ENCODE measurements around the gene VPS26A.

The VPS26A gene

DNA sequence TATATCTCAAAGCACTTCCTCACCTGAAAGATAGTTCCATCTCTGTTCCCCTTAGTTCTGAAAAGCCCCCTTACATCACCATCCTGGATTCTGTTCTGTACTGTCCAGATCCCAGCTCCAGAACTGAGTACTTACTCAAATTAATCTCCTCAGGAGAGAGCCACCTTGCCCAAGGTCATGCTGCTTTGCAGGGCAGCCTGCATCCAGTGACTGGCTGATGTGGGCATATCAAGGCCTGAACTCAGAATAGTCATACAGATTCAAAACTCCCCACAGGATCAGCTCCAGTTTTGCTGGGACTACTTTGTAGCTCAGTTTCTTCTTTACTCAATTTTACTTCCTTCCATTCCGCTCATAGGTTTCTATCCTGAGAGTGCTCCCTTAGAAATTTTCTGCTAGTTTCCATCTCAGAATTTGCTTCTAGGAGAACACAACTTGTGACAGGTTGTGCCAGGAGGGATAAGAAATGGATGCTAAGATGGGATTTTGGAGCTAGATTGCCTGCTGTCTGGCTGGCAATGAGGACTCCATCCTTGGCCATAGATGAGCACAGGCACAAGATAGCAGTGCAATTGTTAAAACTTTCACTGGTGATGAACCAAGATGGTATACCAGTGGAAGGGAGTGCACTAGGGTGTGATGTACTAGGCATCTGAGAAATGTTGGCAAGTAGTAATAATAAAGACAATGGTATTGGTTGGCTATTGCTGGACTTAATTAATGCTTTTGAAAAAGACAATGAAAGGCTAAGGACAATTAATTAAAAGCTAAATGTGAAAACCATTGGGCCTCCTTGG, 18.8 kb upstream of the VPS26A start:
- no peak overlapping the region for H3K9ac ChIP-seq
- no peaks in the 10 kb centered on the region for H3K9me3 ChIP-seq (ENCODE audit: control insufficient read depth, low read length)
- TF ChIP-seq, protein P1, sequence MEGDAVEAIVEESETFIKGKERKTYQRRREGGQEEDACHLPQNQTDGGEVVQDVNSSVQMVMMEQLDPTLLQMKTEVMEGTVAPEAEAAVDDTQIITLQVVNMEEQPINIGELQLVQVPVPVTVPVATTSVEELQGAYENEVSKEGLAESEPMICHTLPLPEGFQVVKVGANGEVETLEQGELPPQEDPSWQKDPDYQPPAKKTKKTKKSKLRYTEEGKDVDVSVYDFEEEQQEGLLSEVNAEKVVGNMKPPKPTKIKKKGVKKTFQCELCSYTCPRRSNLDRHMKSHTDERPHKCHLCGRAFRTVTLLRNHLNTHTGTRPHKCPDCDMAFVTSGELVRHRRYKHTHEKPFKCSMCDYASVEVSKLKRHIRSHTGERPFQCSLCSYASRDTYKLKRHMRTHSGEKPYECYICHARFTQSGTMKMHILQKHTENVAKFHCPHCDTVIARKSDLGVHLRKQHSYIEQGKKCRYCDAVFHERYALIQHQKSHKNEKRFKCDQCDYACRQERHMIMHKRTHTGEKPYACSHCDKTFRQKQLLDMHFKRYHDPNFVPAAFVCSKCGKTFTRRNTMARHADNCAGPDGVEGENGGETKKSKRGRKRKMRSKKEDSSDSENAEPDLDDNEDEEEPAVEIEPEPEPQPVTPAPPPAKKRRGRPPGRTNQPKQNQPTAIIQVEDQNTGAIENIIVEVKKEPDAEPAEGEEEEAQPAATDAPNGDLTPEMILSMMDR (IDR thresholded peaks at IDR 0.05): no peak
- no peaks in the 10 kb centered on the region for H3K79me2 ChIP-seq
- H3K4me1 ChIP-seq: no peaks in the 10 kb centered on the region
- no peak overlapping the region for H2AFZ ChIP-seq
- no peak overlapping the region for H3K4me2 ChIP-seq (ENCODE audit: low read length)
- no peak overlapping the region for H3K4me3 ChIP-seq (ENCODE audit: low read depth, low read length)
- H3K27ac ChIP-seq: no peak overlapping the region
- H3K36me3 ChIP-seq (ENCODE audit: control insufficient read depth, insufficient read depth, low read length): no peaks in the 10 kb centered on the region
- no peaks in the 10 kb centered on the region for H3K27me3 ChIP-seq (ENCODE audit: control insufficient read depth, insufficient read depth, low read length)

DNA sequence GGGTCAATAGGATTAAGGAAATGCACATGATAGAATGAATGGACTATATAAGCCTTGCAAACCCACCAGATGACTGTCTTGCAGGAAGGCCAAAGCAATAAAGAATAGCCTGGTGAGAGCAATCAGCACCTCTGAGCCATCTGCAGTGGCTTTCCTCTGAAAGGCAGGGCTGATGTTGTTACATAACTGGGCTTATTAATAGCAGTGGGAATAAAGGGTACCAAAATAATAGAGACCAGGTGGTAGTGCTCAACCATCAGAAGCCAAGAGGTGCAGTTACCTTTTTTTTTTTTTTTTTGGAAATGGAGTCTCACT, 16.8 kb upstream of the VPS26A start:
- H3K4me3 ChIP-seq (ENCODE audit: low read depth, low read length): no peak overlapping the region
- H3K4me1 ChIP-seq: no peaks in the 10 kb centered on the region
- H3K36me3 ChIP-seq (ENCODE audit: control insufficient read depth, insufficient read depth, low read length): no peaks in the 10 kb centered on the region
- TF ChIP-seq, protein P1 (IDR thresholded peaks at IDR 0.05): no peak
- no peak overlapping the region for H2AFZ ChIP-seq
- no peak overlapping the region for H3K27ac ChIP-seq
- H3K79me2 ChIP-seq: no peaks in the 10 kb centered on the region
- no peak overlapping the region for H3K4me2 ChIP-seq (ENCODE audit: low read length)
- H3K9me3 ChIP-seq (ENCODE audit: control insufficient read depth, low read length): no peaks in the 10 kb centered on the region
- no peaks in the 10 kb centered on the region for H3K27me3 ChIP-seq (ENCODE audit: control insufficient read depth, insufficient read depth, low read length)
- no peak overlapping the region for H3K9ac ChIP-seq

DNA sequence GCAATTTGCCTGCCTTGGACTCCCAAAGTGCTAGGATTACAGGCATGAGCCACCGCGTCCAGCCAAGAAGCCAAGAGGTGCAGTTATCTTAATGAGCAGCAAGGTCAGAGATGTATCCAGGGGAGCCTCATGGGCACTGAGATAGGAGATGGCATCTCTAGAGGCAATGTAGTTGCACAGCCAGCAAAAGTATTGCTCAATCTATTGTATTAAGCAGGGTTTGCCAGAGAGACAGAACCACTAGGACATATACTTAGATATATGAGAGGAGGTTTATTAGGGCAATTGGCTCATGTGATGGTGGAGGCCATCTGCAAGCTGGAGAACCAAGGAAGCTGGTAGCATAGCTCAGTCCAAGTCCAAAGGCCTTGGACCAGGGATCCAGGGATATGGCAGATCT, 16.3 kb upstream of the VPS26A start:
- TF ChIP-seq, protein P1 (IDR thresholded peaks at IDR 0.05): no peak
- Histone ChIP-seq H3K4me1 (no peaks in the 10 kb centered on the region), H3K36me3 (ENCODE audit: control insufficient read depth, insufficient read depth, low read length) (no peaks in the 10 kb centered on the region), H3K27me3 (ENCODE audit: control insufficient read depth, insufficient read depth, low read length) (no peaks in the 10 kb centered on the region), H3K79me2 (no peaks in the 10 kb centered on the region), H3K9me3 (ENCODE audit: control insufficient read depth, low read length) (no peaks in the 10 kb centered on the region), H3K4me3 (ENCODE audit: low read depth, low read length) (no peak overlapping the region), H3K9ac (no peak overlapping the region), H3K4me2 (ENCODE audit: low read length) (no peak overlapping the region), H2AFZ (no peak overlapping the region), H3K27ac (no peak overlapping the region)

DNA sequence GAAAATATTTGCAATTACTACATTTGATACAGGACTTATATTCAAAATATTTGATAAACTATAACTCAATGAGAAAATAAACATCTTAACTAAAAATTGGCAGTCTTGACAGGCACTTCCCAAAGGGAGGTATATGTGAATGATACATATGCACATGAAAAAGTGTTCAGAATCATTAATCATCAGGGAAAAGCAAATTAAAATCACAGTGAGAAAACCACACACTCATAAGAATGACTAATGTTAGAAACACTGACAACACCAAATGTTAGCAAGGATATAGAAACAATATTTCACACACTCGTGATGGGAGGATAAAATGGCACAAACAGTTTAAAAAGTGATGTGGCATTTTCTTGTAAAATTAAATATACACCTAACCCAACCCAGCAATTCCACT, 4.1 kb upstream of the VPS26A start:
- H2AFZ ChIP-seq: no peak overlapping the region
- H3K4me3 ChIP-seq (ENCODE audit: low read depth, low read length): no peak overlapping the region
- TF ChIP-seq, protein P1 (IDR thresholded peaks at IDR 0.05): no peak
- no peak overlapping the region for H3K9ac ChIP-seq
- H3K27ac ChIP-seq: no peak overlapping the region
- no peaks in the 10 kb centered on the region for H3K27me3 ChIP-seq (ENCODE audit: control insufficient read depth, insufficient read depth, low read length)
- no peaks in the 10 kb centered on the region for H3K9me3 ChIP-seq (ENCODE audit: control insufficient read depth, low read length)
- no peaks in the 10 kb centered on the region for H3K79me2 ChIP-seq
- no peak overlapping the region for H3K4me2 ChIP-seq (ENCODE audit: low read length)
- H3K36me3 ChIP-seq (ENCODE audit: control insufficient read depth, insufficient read depth, low read length): no peaks in the 10 kb centered on the region
- H3K4me1 ChIP-seq: peaks cover 4% of the 10 kb centered on the region

DNA sequence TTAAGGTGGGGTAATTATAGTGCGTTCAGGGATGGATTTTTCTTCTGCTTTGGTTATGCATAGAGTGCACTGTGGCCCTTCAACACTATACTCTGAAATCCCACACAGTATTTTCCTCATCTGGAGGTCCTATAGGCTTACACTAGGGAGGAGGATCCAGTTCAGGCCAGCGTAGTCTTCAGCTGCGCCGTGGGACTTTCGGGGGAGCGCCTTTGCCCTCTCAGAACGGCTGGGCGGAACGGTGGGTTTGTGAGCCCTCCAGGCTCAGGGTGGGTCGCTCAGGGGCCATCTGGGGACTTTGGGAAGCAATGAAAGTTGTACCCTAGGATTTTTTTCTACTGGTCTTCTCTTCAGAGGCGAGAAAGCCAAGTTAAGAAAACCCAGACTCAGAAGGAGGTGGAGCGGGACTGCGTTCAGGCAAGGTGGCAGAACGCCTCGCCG, 652 bp upstream of the VPS26A start:
- H3K9me3 ChIP-seq (ENCODE audit: control insufficient read depth, low read length): no peaks in the 10 kb centered on the region
- H3K4me3 ChIP-seq (ENCODE audit: low read depth, low read length): peak overlapping the region; percentile 93
- no peaks in the 10 kb centered on the region for H3K27me3 ChIP-seq (ENCODE audit: control insufficient read depth, insufficient read depth, low read length)
- H3K36me3 ChIP-seq (ENCODE audit: control insufficient read depth, insufficient read depth, low read length): no peaks in the 10 kb centered on the region
- H3K4me1 ChIP-seq: peaks cover 7% of the 10 kb centered on the region
- H3K9ac ChIP-seq: peak overlapping the region; percentile 79
- peaks cover 18% of the 10 kb centered on the region for H3K79me2 ChIP-seq
- H3K4me2 ChIP-seq (ENCODE audit: low read length): peak overlapping the region; percentile 98
- peak overlapping the region; percentile 90 for H3K27ac ChIP-seq
- peak overlapping the region; percentile 85 for H2AFZ ChIP-seq
- TF ChIP-seq, protein P1 (IDR thresholded peaks at IDR 0.05): no peak
